GM19240 (cell line): ENCODE data around the gene UTP20.

Experiments used
- DNase-seq: peaks from one replicate; pipeline ENCODE4 v3.0.0; 2011; ENCODE audit warnings: low spot score; ENCODE audit not compliant: insufficient read length

Gene UTP20

GRCh38 chr12:101436136-101436535, 156.2 kb downstream of the UTP20 start:
- DNase-seq: no peak
